Lung (tissue), 12 donors: ENCODE data around the gene TXNRD2. TPM values are rescaled to one million over a fixed set of nuclear protein-coding genes. Genes with fewer than 3 reads are reported as not detected.
"Not testable (repeated sequence)": the region's sequence is repeated elsewhere in the genome, so short reads cannot be mapped to it uniquely, and the experiment has no call there.

Source experiments
- ATAC-seq: fragments of 200-7000 bp; cut with Tn5 transposase; one replicate; pipeline ENCODE4 v1.9.1; 2020; ENCODE audit warnings: moderate number of reproducible peaks; ENCODE audit not compliant: insufficient read depth, low FRiP score
- DNase-seq, 3 donors: peaks; one replicate each; pipeline ENCODE4 v3.0.0-alpha.2; 2013 to 2017
- H3K27ac ChIP-seq, 2 donors: one replicate each; pipeline ENCODE4 v1.5.1; 2013; ENCODE audit warnings: mild to moderate bottlenecking in 2 of 2, moderate library complexity in 2 of 2, control low read depth in 1 of 2, inconsistent platforms in 1 of 2, low read depth in 1 of 2, low read length in 1 of 2
- H3K27me3 ChIP-seq, 3 donors: one replicate each; pipeline ENCODE4 v1.5.1; 2013; ENCODE audit warnings: low read length in 2 of 3; ENCODE audit not compliant: control insufficient read depth in 3 of 3, insufficient read depth in 3 of 3
- H3K36me3 ChIP-seq, 4 donors: one replicate each; pipeline ENCODE4 v1.5.1; 2013; ENCODE audit warnings: low read length in 4 of 4, mild to moderate bottlenecking in 1 of 4, moderate library complexity in 1 of 4; ENCODE audit not compliant: control insufficient read depth in 4 of 4, insufficient read depth in 4 of 4
- H3K4me1 ChIP-seq, 5 donors: one replicate each; pipeline ENCODE4 v1.5.1; 2013; ENCODE audit warnings: low read length in 5 of 5, mild to moderate bottlenecking in 2 of 5, moderate library complexity in 1 of 5; ENCODE audit not compliant: control insufficient read depth in 5 of 5, insufficient read depth in 5 of 5
- H3K4me3 ChIP-seq: one replicate; pipeline ENCODE4 v1.5.1; 2013; ENCODE audit warnings: mild to moderate bottlenecking, control low read depth, moderate library complexity
- H3K9ac ChIP-seq, 2 donors: one replicate each; pipeline ENCODE4 v1.5.1; 2013; ENCODE audit warnings: low read length in 2 of 2, control low read depth in 1 of 2; ENCODE audit not compliant: insufficient read depth in 1 of 2
- H3K9me3 ChIP-seq, 4 donors: one replicate each; pipeline ENCODE4 v1.5.1; 2013; ENCODE audit warnings: low read length in 3 of 4, mild to moderate bottlenecking in 1 of 4, moderate library complexity in 1 of 4; ENCODE audit not compliant: control insufficient read depth in 4 of 4, insufficient read depth in 3 of 4
- WGBS, 2 donors: extraction: QIAGEN DNeasy Blood & Tissue Kit; methylation state at CpG; one replicate each; pipeline ENCODE4 v1.1.7; 2013; 5-methylcytosine and 5-hydroxymethylcytosine counted together
- polyA plus RNA-seq, 2 donors: library from polyadenylated mRNA; stranded (reverse); fragments of 200-250 nt; gene quantifications; one replicate each; pipeline ENCODE4 v1.2.1, GENCODE V29; 2013
- total RNA-seq, 2 donors: library from RNA; depleted of rRNA in 1 of 2; stranded (reverse); fragments of >200 nt in 1 of 2; gene quantifications; one replicate each; pipeline ENCODE4 v1.2.1, GENCODE V29; 2014 to 2021
- TF ChIP-seq, protein P1 (sequence below): IDR thresholded peaks from 2 replicates; pipeline ENCODE4 v1.5.1; 2012; ENCODE audit warnings: mild to moderate bottlenecking; ENCODE audit errors: control extremely low read depth, extremely low read depth
- donor health status: control.
- donor health status: control.
- donor health status: Bipolar disorder and iron deficiency.
- donor health status: healthy.
- donor health status: DM: yes; HTN: yes; CAD: no.

The TXNRD2 gene
- total and polyA plus RNA-seq, 4 donors, result 20.3 to 59.2 (median 32.2) TPM

DNA sequence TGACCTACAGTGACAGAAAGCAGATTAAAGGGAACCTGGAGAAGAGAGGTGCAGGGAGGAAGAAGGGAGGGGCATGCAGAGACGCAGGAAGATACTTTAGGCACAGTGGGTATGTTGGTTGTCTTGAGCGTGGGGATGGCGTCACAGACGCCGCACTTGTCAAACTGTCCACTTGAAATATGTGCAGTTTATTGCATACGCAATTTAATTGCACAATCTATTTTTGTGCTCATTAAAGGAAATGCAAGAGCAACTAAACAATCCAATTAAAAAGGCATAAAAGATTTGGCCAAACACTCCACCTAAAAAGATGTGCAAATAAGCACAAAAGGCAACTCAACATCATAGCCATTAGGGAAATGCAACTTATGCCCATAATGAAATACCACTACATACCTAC is 103.7 kb downstream of the TXNRD2 start:
- Histone ChIP-seq H3K4me3 (no peak overlapping the region), H3K9me3 (no peaks in the 10 kb centered on the region), H3K27ac (no peak overlapping the region), H3K27me3 (no peaks in the 10 kb centered on the region), H3K9ac (no peak overlapping the region), H3K36me3 (no peaks in the 10 kb centered on the region), H3K4me1 (peaks cover 0 to 8% (median 2%) of the 10 kb centered on the region in 5 donors)
- TF ChIP-seq, protein P1, sequence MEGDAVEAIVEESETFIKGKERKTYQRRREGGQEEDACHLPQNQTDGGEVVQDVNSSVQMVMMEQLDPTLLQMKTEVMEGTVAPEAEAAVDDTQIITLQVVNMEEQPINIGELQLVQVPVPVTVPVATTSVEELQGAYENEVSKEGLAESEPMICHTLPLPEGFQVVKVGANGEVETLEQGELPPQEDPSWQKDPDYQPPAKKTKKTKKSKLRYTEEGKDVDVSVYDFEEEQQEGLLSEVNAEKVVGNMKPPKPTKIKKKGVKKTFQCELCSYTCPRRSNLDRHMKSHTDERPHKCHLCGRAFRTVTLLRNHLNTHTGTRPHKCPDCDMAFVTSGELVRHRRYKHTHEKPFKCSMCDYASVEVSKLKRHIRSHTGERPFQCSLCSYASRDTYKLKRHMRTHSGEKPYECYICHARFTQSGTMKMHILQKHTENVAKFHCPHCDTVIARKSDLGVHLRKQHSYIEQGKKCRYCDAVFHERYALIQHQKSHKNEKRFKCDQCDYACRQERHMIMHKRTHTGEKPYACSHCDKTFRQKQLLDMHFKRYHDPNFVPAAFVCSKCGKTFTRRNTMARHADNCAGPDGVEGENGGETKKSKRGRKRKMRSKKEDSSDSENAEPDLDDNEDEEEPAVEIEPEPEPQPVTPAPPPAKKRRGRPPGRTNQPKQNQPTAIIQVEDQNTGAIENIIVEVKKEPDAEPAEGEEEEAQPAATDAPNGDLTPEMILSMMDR, result no peak
- DNase-seq, result no peak
- WGBS, 2 donors, result 49 to 76% methylated on average over 6 of the region's 6 CpGs
- ATAC-seq, result no peak

DNA sequence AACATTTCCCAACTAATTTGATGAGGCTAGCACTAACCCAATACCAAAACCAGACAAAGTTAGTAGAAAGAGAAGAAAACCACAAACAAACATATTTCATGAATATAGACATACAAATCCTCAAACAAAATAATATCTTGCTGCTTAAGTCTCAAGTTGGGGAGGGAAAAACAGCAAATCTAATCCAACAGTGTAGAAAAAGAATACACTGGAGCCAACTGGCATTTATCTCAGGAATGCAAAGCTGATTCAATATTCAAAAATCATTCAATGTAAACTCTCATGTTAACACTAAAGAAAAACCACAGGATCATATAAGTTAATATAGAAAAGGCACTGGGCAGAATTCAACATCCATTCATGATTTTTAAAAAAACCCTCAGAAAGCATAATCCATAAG is 105.1 kb downstream of the TXNRD2 start:
- ATAC-seq (no peak), DNase-seq (no peak)
- TF ChIP-seq, protein P1, result no peak
- Histone ChIP-seq H3K4me3 (no peak overlapping the region), H3K4me1 (peaks cover 0 to 2% (median 0%) of the 10 kb centered on the region in 5 donors), H3K27ac (no peak overlapping the region), H3K9me3 (no peaks in the 10 kb centered on the region), H3K9ac (no peak overlapping the region), H3K36me3 (no peaks in the 10 kb centered on the region), H3K27me3 (no peaks in the 10 kb centered on the region)

DNA sequence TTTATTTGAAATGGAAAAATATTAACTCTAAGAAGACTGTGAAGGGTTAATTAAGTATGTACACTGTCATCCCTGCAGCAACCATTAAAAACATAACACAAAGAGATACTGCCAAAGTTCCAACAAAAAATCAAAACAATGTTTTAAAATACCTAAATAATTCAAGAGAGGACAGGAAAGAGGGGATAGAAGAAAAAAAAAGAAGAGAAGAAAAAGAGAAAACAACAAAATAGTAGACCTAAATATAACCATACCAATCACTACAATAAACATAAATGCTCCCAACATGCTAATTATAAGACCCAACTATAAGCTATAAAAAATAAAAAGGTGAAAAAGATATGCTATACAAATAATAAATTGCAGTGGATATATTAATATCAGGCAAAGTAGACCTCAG is 107.0 kb downstream of the TXNRD2 start:
- no peaks in the 10 kb centered on the region for H3K27me3 ChIP-seq
- H3K4me3 ChIP-seq, result no peak overlapping the region
- H3K27ac ChIP-seq, result no peak overlapping the region
- TF ChIP-seq, protein P1, result no peak
- no peak overlapping the region for H3K9ac ChIP-seq
- H3K4me1 ChIP-seq, result peaks cover 0 to 2% (median 0%) of the 10 kb centered on the region in 5 donors
- ATAC-seq, result no peak
- no peaks in the 10 kb centered on the region for H3K9me3 ChIP-seq
- H3K36me3 ChIP-seq, result no peaks in the 10 kb centered on the region
- DNase-seq, result no peak

DNA sequence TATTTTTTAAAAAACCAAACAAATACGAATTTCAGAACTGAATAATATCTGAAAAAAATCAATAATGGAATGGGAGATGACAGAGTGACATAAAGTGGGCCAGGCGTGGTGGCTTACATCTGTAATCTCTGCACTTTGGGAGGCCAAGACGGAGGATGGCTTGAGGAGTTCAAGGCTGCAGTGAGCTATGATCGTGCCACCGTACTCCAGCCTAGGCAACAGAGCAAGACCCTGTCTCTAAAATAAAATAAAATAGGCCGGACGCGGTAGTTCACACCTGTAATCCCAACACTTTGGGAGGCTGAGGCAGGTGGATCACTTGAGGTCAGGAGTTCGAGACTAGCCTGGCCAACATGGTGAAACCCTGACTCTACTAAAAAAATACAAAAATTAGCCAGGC is 108.3 kb downstream of the TXNRD2 start:
- H3K27me3 ChIP-seq, H3K4me1 ChIP-seq, H3K27ac ChIP-seq, DNase-seq, H3K9me3 ChIP-seq, H3K36me3 ChIP-seq, H3K9ac ChIP-seq, H3K4me3 ChIP-seq, ATAC-seq: not testable (repeated sequence)
- 90 to 94% methylated on average over 9 of the region's 9 CpGs for WGBS, 2 donors
